GM12865 (cell line): Measurements from ENCODE around the gene TSPAN9.

Experiments used
- DNase-seq: peaks from one replicate; pipeline ENCODE4 v3.0.0; 2010; ENCODE audit warnings: low read depth
- H3K4me3 ChIP-seq: 2 replicates; pipeline ENCODE4 v1.5.1; 2011; ENCODE audit warnings: mild to moderate bottlenecking, low read depth, low read length, control low read depth
- CTCF ChIP-seq: IDR thresholded peaks from 2 replicates; pipeline ENCODE4 v1.5.1; 2011; ENCODE audit warnings: low read length, control low read depth, low read depth, inconsistent platforms; ENCODE audit not compliant: insufficient read depth; ENCODE audit errors: missing control alignments

TSPAN9 gene

GRCh38 chr12:3164454-3165077 is 87.4 kb downstream of the TSPAN9 start:
- no peak for DNase-seq
- no peak for TF ChIP-seq CTCF
- no peak overlapping the region for H3K4me3 ChIP-seq

- no peak for TF ChIP-seq CTCF
- H3K4me3 ChIP-seq: no peak overlapping the region
- no peak for DNase-seq
Measured at GRCh38 chr12:3165078-3165980, 88.2 kb downstream of the TSPAN9 start.

- no peak for DNase-seq
- no peak for TF ChIP-seq CTCF
- no peak overlapping the region for H3K4me3 ChIP-seq
Measured at GRCh38 chr12:3167636-3168035, 90.5 kb downstream of the TSPAN9 start.

GRCh38 chr12:3168223-3169221 is 91.3 kb downstream of the TSPAN9 start:
- TF ChIP-seq CTCF: no peak
- DNase-seq: no peak
- no peak overlapping the region for H3K4me3 ChIP-seq

- DNase-seq: no peak
- no peak for TF ChIP-seq CTCF
- no peak overlapping the region for H3K4me3 ChIP-seq
Measured at GRCh38 chr12:3170423-3171194, 93.4 kb downstream of the TSPAN9 start.

- no peak overlapping the region for H3K4me3 ChIP-seq
- DNase-seq: no peak
- TF ChIP-seq CTCF: no peak
Measured at GRCh38 chr12:3171195-3171591, 94.0 kb downstream of the TSPAN9 start.
